ENCODE data around the gene DHH.

- TF ChIP-seq POLR2AphosphoS5 (IDR thresholded peaks at IDR 0.05; ENCODE audit: insufficient read depth in 1 of 2, low read depth in 1 of 2) (no peak), POLR2A (IDR thresholded peaks at IDR 0.05) (no peak), CTCF (IDR thresholded peaks at IDR 0.05) (no peak)
These were observed 36.7 kb downstream of the DHH start for GRCh38 chr12:49057888-49058287.

Data from vagina (tissue), 2 donors.